Breast epithelium (tissue), 3 donors: ENCODE results near the gene SPACA4.

Experiments used
- CTCF ChIP-seq, 3 donors: fragments of 450-650 bp; IDR thresholded peaks; one replicate each; pipeline ENCODE4 v1.5.1; 2016 to 2017; ENCODE audit warnings: antibody characterized with exemption in 3 of 3, mild to moderate bottlenecking in 3 of 3, moderate library complexity in 3 of 3
- POLR2A ChIP-seq: fragments of 450-650 bp; IDR thresholded peaks from one replicate; pipeline ENCODE4 v1.6.1; 2016; ENCODE audit warnings: antibody characterized with exemption, mild to moderate bottlenecking, moderate library complexity
- POLR2AphosphoS5 ChIP-seq, 3 donors: sonication (generic); formaldehyde crosslinking; IDR thresholded peaks; one replicate each; pipeline ENCODE4 v1.6.1; 2017; ENCODE audit warnings: antibody characterized with exemption in 3 of 3

GRCh38 chr19:48596237-48596636 lies 10.3 kb upstream of the SPACA4 start:
- TF ChIP-seq CTCF (IDR thresholded peaks at IDR 0.05) (no peak), POLR2AphosphoS5 (IDR thresholded peaks at IDR 0.05) (no peak), POLR2A (no peak)
